Right atrium auricular region (tissue), 2 donors: ENCODE data around the gene KMT2C. TPM values are rescaled to one million over a fixed set of nuclear protein-coding genes. Genes with fewer than 3 reads are reported as not detected.

Source experiments
- DNase-seq: peaks from one replicate; pipeline ENCODE4 v3.0.0-alpha.2; 2019; ENCODE audit warnings: low spot score
- H3K27ac ChIP-seq, 2 donors: fragments of 200-600 bp; sonication (generic); 1 replicate in 1 of 2; 2 replicates in 1 of 2; pipeline ENCODE4 v1.5.1; 2016 to 2019
- H3K27me3 ChIP-seq, 2 donors: fragments of 200-600 bp; sonication (generic); one replicate each; pipeline versions ENCODE4 v1.5.1 to v1.6.0; 2017 to 2019
- H3K36me3 ChIP-seq: fragments of 200-600 bp; sonication (generic); one replicate; pipeline ENCODE4 v1.5.1; 2016
- H3K4me1 ChIP-seq, 2 donors: fragments of 200-600 bp; sonication (generic); one replicate each; pipeline versions ENCODE4 v1.5.1 to v1.6.0; 2017 to 2019
- H3K4me3 ChIP-seq, 2 donors: fragments of 200-600 bp; sonication (generic); 1 replicate in 1 of 2; 2 replicates in 1 of 2; pipeline ENCODE4 v1.5.1; 2017 to 2019; ENCODE audit warnings: mild to moderate bottlenecking in 1 of 2, moderate library complexity in 1 of 2
- H3K9me3 ChIP-seq, 2 donors: fragments of 200-600 bp; sonication (generic); one replicate each; pipeline ENCODE4 v1.5.1; 2019
- CTCF ChIP-seq, 2 donors: fragments of 200-600 bp; sonication (generic); IDR thresholded peaks; one replicate each; pipeline ENCODE4 v1.5.1; 2019; ENCODE audit warnings: antibody characterized with exemption in 2 of 2
- total RNA-seq, 2 donors: library from RNA; depleted of rRNA; stranded (reverse); fragments of >200 nt; gene quantifications; one replicate each; pipeline ENCODE4 v1.1.0, GENCODE V29; 2016

The KMT2C gene
- total RNA-seq, 2 donors from 2014 or later = 36.5 to 37.3 TPM

GRCh38 chr7:152145853-152146466 is 289.8 kb downstream of the KMT2C start:
- peaks cover 72% of the 10 kb centered on the region for H3K36me3 ChIP-seq
- DNase-seq = no peak
- H3K27ac ChIP-seq = peak overlapping the region in 1 of 2 donors; percentile 1
- H3K4me3 ChIP-seq = no peak overlapping the region
- H3K4me1 ChIP-seq = peaks cover 0 to 21% of the 10 kb centered on the region in 2 donors
- H3K27me3 ChIP-seq = no peaks in the 10 kb centered on the region
- no peaks in the 10 kb centered on the region for H3K9me3 ChIP-seq
- TF ChIP-seq CTCF (IDR thresholded peaks at IDR 0.05) = peak; percentile 30 to 70

- DNase-seq = no peak
- Histone ChIP-seq H3K36me3 (peaks cover 71% of the 10 kb centered on the region), H3K27ac (no peak overlapping the region)
These were observed 291.1 kb downstream of the KMT2C start for GRCh38 chr7:152144557-152145245.

GRCh38 chr7:152142976-152143595 is 292.7 kb downstream of the KMT2C start:
- no peaks in the 10 kb centered on the region for H3K9me3 ChIP-seq
- peaks cover 71% of the 10 kb centered on the region for H3K36me3 ChIP-seq
- TF ChIP-seq CTCF (IDR thresholded peaks at IDR 0.05) = no peak

More at GRCh38 chr7:152144557-152145245, 291.1 kb downstream of the KMT2C start:
- no peaks in the 10 kb centered on the region for H3K9me3 ChIP-seq
- TF ChIP-seq CTCF (IDR thresholded peaks at IDR 0.05) = no peak
- no peaks in the 10 kb centered on the region for H3K27me3 ChIP-seq
- peaks cover 0 to 21% of the 10 kb centered on the region in 2 donors for H3K4me1 ChIP-seq
- no peak overlapping the region for H3K4me3 ChIP-seq

GRCh38 chr7:152140560-152140959 is 295.2 kb downstream of the KMT2C start:
- Histone ChIP-seq H3K27ac (no peak overlapping the region), H3K9me3 (no peaks in the 10 kb centered on the region), H3K36me3 (peaks cover 60% of the 10 kb centered on the region), H3K4me1 (peaks cover 0 to 31% of the 10 kb centered on the region in 2 donors), H3K27me3 (no peaks in the 10 kb centered on the region), H3K4me3 (no peak overlapping the region)
- DNase-seq = no peak
- no peak for TF ChIP-seq CTCF (IDR thresholded peaks at IDR 0.05)

More at GRCh38 chr7:152142976-152143595, 292.7 kb downstream of the KMT2C start:
- Histone ChIP-seq H3K27ac (no peak overlapping the region), H3K4me1 (peaks cover 0 to 21% of the 10 kb centered on the region in 2 donors), H3K4me3 (no peak overlapping the region), H3K27me3 (no peaks in the 10 kb centered on the region)
- no peak for DNase-seq

- H3K36me3 ChIP-seq = peaks cover 60% of the 10 kb centered on the region
- DNase-seq = no peak
- H3K4me3 ChIP-seq = no peak overlapping the region
- no peak for TF ChIP-seq CTCF (IDR thresholded peaks at IDR 0.05)
- peaks cover 0 to 27% of the 10 kb centered on the region in 2 donors for H3K4me1 ChIP-seq
- H3K27me3 ChIP-seq = no peaks in the 10 kb centered on the region
- H3K27ac ChIP-seq = no peak overlapping the region
- no peaks in the 10 kb centered on the region for H3K9me3 ChIP-seq
These were observed 295.7 kb downstream of the KMT2C start for GRCh38 chr7:152140067-152140466.
